NCI-H460 (cell line): ENCODE measurements around the gene FAM13B. TPM values are rescaled to one million over a fixed set of nuclear protein-coding genes. Genes with fewer than 3 reads are reported as not detected.
"Not testable (repeated sequence)": the region's sequence is repeated elsewhere in the genome, so short reads cannot be mapped to it uniquely, and the experiment has no call there.

Experiments used
- DNase-seq: peaks from one replicate; pipeline ENCODE4 v3.0.0-alpha.2; 2016; ENCODE audit warnings: low read depth; ENCODE audit errors: extremely low read depth
- total RNA-seq: library from RNA; depleted of rRNA; stranded (reverse); fragments of >200 nt; shearing (Covaris generic); gene quantifications from 2 replicates; pipeline ENCODE4 v1.2.3, GENCODE V29; 2014

The FAM13B gene
- total RNA-seq, 1 experiment from 2014 or later: 17.7 TPM

- no peak for DNase-seq
These were observed 38.3 kb downstream of the FAM13B start for GRCh38 chr5:137994556-137994955.

DNA sequence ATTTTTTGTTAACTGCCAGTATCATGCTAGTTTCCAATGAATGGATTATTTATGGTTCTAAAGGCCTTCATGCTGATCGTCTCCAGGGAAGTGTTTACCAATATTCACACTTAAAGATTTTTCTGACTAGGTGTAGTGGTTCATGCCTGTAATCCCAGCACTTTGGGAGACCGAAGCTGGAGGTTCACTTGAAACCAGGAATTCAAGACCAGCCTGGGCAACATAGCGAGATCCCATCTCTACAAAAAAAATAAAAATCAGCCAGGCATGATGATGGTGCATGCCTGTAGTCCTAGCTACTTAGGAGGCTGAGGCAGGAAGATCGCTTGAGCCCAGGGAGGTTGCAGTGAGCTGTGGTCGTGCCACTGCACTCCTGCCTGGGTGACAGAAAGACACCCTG lies 43.5 kb downstream of the FAM13B start:
- DNase-seq: no peak

DNA sequence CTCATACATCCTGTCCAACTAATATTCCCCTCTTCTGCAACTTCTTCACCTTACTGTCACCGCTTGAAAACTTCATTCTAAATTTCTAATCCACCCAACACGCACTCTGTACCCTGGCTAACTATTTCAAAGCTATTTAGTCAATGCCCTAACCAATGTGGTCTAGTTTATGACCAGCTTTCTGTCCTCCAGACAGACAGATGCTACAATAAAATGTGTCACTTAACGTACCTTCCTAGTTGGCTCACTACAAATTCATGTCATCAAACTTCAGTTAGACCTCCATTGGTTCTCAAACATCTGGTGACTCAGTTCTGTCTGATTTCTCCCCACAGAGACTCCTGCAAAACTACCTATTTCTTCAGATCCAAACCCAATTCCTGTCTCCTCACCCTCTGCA lies 57.7 kb downstream of the FAM13B start:
- no peak for DNase-seq

DNA sequence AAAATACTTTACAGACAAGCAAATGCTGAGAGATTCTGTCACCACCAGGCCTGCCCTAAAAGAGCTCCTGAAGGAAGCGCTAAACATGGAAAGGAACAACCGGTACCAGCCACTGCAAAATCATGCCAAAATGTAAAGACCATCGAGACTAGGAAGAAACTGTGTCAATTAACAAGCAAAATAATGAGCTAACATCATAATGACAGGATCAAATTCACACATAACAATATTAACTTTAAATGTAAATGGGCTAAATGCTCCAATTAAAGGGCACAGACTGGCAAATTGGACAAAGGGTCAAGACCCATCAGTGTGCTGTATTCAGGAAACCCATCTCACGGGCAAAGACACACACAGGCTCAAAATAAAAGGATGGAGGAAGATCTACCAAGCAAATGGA lies 62.5 kb downstream of the FAM13B start:
- DNase-seq: not testable (repeated sequence)

- DNase-seq: no peak
These were observed 72.1 kb downstream of the FAM13B start for GRCh38 chr5:137960819-137961218.

- DNase-seq: no peak
These were observed 72.7 kb downstream of the FAM13B start for GRCh38 chr5:137960141-137960540.

DNA sequence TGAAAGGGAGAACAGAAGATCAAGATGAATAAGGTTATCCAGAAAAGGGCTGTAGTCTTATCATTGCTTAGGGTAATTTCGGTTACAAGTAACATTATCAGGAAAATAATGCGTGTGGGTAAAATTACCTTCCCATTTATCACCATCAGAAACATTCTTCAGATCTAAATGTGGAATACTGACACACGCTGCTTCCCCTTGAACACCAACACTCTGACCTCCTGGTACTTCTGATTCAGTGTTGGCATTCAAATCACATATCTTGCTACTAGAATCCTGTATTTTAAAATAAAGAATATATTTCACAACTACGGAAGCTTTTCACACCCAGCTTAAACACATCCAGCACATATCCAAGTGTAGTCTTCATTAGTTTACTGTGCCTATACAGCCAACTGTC lies 73.4 kb downstream of the FAM13B start:
- no peak for DNase-seq

DNA sequence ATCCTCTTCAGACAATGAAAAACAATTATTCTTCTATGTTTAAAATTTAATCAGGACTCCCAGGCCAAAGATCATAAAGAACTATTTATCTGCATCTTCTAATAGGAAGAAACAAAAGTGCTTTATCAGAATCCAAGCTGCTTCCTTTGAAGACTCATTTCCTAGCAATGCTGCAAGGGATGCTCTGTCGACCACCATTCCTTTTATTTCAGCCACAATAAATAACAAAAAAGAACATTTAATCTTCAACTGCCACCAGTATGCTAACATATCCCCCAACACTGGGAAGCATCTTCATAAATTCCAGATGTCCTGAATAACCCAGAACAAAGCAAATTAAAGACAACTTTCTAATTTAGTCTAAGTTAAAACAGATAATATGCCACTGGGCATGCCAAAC lies 74.9 kb downstream of the FAM13B start:
- DNase-seq: no peak

DNA sequence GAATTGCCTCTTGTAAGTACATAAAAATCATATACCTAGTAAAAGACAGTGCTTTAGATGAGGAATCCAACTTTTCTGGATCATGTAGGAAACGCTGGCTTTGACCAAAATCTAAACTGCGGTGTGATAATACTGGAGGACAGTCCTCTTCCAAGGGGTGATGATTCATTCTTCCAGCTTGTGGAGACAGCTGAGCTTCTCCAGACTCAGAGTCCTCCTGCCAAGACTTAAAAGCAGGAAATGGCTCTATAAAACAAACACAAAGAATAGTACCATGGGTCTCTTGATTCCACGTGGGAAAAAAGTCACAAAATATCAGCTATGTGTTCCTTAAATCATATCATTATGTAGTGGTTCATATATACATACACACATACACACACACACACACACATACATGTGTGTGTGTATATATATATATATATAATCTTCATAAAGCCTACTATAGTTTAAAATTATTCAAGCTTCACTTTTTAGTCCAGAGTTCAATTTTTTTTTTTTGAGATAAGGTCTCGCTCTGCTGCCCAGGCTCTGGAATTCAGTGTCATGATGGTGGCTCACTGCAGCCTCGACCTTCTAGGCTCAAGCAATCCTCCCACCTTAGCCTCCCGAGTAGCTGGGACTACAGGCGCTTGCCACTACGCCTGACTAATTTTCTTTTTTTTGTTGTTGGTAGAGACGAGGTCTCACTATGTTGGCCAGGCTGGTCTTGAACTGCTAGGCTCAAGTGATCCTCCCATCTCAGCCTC lies 78.6 kb downstream of the FAM13B start:
- DNase-seq: no peak

- no peak for DNase-seq
These were observed 87.1 kb downstream of the FAM13B start for GRCh38 chr5:137945825-137946224.

- not testable (repeated sequence) for DNase-seq
These were observed 88.6 kb downstream of the FAM13B start for GRCh38 chr5:137944280-137944679.

DNA sequence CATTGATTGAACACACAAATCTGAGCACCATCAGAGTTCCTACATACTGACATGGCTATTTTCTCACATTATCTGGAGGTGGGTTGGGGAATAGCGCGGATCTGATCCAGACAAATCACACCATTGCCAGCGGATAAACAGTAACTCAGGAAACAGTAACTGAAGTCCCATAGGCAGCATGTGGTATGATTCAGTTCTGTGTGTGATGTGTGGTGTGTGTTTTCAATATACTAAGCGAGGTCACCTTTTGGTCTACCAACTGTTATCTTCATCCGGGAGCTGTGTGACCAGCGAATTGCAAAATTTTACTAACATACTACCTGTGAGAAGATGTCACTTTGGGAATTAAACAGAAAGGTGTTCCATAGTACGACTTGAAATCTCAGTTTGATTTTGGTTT lies 93.5 kb downstream of the FAM13B start:
- DNase-seq: no peak

GRCh38 chr5:137938751-137939143 lies 94.1 kb downstream of the FAM13B start:
- DNase-seq: no peak

GRCh38 chr5:137937994-137938750 lies 94.7 kb downstream of the FAM13B start:
- DNase-seq: no peak

DNA sequence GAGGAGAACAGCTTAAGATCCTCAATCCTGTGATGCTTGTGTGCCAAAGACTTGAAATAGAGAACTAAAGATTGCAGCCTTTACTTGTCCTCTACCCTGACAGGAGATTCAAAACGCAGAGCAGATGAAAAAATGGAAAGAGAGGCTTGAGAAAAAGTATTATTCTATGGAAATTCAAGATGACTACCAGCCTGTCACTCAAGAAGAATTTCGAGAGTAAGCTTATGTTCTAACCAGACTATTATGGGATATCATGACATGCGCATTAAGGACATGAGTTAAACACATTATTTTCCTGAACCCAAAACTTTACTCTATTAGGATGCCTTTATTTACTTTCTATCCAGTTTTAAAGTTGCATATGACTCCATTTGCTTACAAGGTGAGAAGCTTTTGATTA lies 97.2 kb downstream of the FAM13B start:
- no peak for DNase-seq

DNA sequence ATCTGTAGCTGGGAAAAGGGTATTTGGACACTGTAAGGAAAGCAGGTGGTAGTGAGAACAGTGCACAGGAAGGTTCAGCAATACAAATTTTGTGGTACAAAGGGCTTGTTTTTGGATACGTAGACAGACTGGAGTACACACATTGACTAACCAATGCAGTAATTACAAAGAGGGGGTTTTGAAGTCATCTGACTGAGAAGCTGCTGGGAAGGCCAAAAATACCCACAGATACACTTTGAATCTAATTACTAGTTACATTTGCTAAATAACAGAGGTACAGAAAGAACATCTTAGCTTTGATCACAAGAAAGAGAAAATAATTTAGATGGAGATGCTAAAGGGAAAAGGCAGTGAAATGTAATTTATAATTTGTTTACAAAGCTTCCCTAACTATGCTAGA lies 97.7 kb downstream of the FAM13B start:
- DNase-seq: no peak

GRCh38 chr5:137933491-137933911 lies 99.4 kb downstream of the FAM13B start:
- no peak for DNase-seq

GRCh38 chr5:137932800-137933199 lies 100.1 kb downstream of the FAM13B start:
- DNase-seq: no peak

GRCh38 chr5:137923856-137924255 lies 109.0 kb downstream of the FAM13B start:
- no peak for DNase-seq

DNA sequence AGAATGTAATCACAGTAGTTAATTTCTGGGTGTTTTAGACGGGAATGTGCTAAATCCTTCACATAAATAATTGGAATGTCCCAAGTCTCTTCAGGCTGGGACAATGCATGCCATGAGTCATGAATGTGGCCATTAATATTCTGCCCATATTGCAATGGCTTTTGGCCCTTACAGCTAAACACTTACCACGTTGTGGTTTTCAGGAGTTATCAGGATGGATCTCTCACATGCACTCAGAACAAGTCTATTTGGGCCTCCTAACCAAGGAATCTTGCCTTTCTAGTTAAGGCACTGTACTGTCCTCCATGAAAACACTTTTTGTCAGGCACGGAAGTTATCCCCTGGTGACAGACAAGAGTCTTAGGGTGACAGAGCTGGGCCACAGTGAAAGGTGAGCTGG lies 110.9 kb downstream of the FAM13B start:
- DNase-seq: no peak

GRCh38 chr5:137916923-137917322 lies 116.0 kb downstream of the FAM13B start:
- DNase-seq: no peak

DNA sequence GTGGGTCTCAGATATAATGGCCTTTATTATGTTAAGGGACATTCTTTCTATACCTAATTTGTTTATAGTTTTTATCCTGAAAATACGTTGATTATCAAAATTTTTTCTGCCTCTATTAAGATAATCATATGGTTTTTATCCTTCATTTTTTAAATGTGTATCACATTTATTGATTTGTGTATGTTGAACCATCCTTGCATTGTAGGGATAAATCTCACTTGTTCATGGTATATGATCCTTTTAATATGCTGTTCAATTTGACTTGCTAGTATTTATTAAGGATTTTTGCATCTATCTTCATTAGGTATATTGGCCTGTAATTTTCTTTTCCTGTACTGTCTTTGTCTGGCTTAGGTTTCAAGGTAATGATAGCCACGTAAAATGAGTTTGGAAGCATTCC lies 118.1 kb downstream of the FAM13B start:
- DNase-seq: no peak
